Measurements from ENCODE around the gene CRYL1. TPM values are rescaled to one million over a fixed set of nuclear protein-coding genes. Genes with fewer than 3 reads are reported as not detected.

The CRYL1 gene
- total RNA-seq, 4 donors from 2014 or later, result 75.0 to 188 (median 145) TPM

DNA sequence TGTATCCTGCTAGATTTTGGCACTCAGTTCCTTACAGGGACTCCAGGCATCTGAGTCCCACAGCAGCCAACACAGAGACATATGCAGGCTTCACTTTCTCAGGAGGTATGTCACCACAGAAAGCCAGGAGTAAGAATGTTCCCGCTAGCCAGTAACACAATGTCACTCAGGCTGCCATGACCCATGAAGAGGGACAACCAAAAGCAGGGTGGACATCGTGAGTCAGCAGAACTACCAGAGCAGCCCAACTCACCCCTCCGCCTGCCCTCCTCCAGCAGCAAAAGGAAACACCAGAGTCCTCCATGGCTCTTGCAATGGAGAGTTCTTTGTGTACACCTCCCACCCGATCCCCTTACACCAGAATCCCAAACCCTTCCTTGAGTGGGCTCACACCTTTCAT is 95.4 kb downstream of the CRYL1 start:
- Histone ChIP-seq H3K27ac (no peak overlapping the region), H3K9me3 (no peaks in the 10 kb centered on the region), H3K27me3 (no peaks in the 10 kb centered on the region), H3K4me3 (no peak overlapping the region), H3K4me1 (no peaks in the 10 kb centered on the region), H3K36me3 (no peaks in the 10 kb centered on the region)
- whole genome bisulfite sequencing, 2 donors (ENCODE audit: low coverage in 1 of 2), result 96% methylated on average over 4 of the region's 4 CpGs; no CpG with 5 or more reads in 1 of the 2 donors
- no peak for TF ChIP-seq POLR2AphosphoS5 (IDR thresholded peaks at IDR 0.05)
- no peak for TF ChIP-seq EP300 (IDR thresholded peaks at IDR 0.05; ENCODE audit: low read depth)
- TF ChIP-seq POLR2A (IDR thresholded peaks at IDR 0.05), result no peak
- TF ChIP-seq, protein P1, sequence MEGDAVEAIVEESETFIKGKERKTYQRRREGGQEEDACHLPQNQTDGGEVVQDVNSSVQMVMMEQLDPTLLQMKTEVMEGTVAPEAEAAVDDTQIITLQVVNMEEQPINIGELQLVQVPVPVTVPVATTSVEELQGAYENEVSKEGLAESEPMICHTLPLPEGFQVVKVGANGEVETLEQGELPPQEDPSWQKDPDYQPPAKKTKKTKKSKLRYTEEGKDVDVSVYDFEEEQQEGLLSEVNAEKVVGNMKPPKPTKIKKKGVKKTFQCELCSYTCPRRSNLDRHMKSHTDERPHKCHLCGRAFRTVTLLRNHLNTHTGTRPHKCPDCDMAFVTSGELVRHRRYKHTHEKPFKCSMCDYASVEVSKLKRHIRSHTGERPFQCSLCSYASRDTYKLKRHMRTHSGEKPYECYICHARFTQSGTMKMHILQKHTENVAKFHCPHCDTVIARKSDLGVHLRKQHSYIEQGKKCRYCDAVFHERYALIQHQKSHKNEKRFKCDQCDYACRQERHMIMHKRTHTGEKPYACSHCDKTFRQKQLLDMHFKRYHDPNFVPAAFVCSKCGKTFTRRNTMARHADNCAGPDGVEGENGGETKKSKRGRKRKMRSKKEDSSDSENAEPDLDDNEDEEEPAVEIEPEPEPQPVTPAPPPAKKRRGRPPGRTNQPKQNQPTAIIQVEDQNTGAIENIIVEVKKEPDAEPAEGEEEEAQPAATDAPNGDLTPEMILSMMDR (IDR thresholded peaks at IDR 0.05), result no peak
- in situ Hi-C loops (cut with MboI; ENCODE audit: low pct_ligation_motif_present in 1 of 4, low pct_unique_long_range_greater_than_20kb in 1 of 4, low sequenced_read_pairs in 3 of 4), result no loop called here
- intact Hi-C loops (cut with DNase I; ENCODE audit: low total_unique reads), result no loop called here
- no peak for DNase-seq

- intact Hi-C loops (cut with DNase I; ENCODE audit: low total_unique reads) (no loop called here), in situ Hi-C loops (cut with MboI; ENCODE audit: low pct_ligation_motif_present in 1 of 4, low pct_unique_long_range_greater_than_20kb in 1 of 4, low sequenced_read_pairs in 3 of 4) (no loop called here)
- Histone ChIP-seq H3K4me1 (no peaks in the 10 kb centered on the region), H3K27me3 (no peaks in the 10 kb centered on the region), H3K9me3 (no peaks in the 10 kb centered on the region), H3K36me3 (no peaks in the 10 kb centered on the region), H3K4me3 (no peak overlapping the region), H3K27ac (no peak overlapping the region)
- 98% methylated on average over 9 of the region's 9 CpGs; no CpG with 5 or more reads in 1 of the 2 donors for WGBS, 2 donors (ENCODE audit: low coverage in 1 of 2)
- TF ChIP-seq, protein P1 (IDR thresholded peaks at IDR 0.05), result no peak
- no peak for TF ChIP-seq POLR2A (IDR thresholded peaks at IDR 0.05)
- no peak for TF ChIP-seq EP300 (IDR thresholded peaks at IDR 0.05; ENCODE audit: low read depth)
- TF ChIP-seq POLR2AphosphoS5 (IDR thresholded peaks at IDR 0.05), result no peak
- DNase-seq, result no peak
Observed at GRCh38 chr13:20429682-20430081, 96.0 kb downstream of the CRYL1 start.

DNA sequence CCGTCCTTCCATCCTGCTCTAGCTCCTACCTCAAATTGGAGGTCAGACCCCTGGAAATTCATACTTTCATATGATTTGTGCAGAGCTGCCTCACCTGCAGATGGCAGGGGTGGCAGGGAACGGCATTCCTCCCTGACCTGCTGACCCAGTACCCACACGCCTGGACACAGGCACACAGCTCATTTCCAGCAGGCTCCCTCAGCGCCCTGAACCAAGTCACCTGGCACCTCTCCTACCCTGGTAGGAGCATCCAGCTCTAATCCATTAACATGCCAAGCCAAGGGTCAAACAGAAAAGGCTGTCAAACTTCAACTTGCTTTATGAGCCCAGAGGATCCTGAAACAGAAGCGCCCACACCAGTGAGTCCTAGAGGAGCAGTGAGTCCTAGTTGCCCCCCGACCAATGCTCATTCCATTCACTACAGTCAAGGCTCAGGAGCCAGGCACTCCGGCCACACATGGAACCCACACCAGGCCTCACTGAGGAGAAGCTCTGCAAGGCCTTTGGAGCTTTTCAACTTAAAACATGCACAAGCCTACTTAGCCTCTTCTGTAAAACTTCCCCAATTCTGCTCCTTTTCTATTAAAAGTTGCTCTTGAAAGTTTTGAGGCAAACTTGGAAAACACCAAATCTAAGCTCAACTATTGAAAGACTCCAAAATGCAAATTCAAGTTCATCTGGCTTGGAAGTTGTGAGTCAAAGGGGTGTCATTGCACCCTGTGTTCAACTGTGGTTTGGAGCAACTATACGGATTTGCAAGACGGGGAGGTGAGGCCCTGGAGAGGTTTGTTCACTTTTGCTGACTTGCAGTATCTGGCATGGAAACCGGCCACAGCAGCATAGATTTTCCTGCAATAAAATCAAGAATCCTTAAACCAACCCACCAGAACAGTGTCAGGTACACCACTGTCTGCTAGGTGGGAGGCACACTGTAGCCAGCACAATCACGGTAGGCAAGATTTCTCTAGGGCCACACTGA is 96.7 kb downstream of the CRYL1 start:
- no peak overlapping the region for H3K27ac ChIP-seq
- H3K36me3 ChIP-seq, result no peaks in the 10 kb centered on the region
- no peak overlapping the region for H3K4me3 ChIP-seq
- no peaks in the 10 kb centered on the region for H3K9me3 ChIP-seq
- no peaks in the 10 kb centered on the region for H3K27me3 ChIP-seq
- H3K4me1 ChIP-seq, result no peaks in the 10 kb centered on the region
- DNase-seq, result no peak
- intact Hi-C loops (cut with DNase I; ENCODE audit: low total_unique reads) (no loop called here), in situ Hi-C loops (cut with MboI; ENCODE audit: low pct_ligation_motif_present in 1 of 4, low pct_unique_long_range_greater_than_20kb in 1 of 4, low sequenced_read_pairs in 3 of 4) (no loop called here)
- TF ChIP-seq POLR2A (IDR thresholded peaks at IDR 0.05), result no peak
- no peak for TF ChIP-seq POLR2AphosphoS5 (IDR thresholded peaks at IDR 0.05)
- TF ChIP-seq, protein P1 (IDR thresholded peaks at IDR 0.05), result no peak
- no peak for TF ChIP-seq EP300 (IDR thresholded peaks at IDR 0.05; ENCODE audit: low read depth)
- WGBS, 2 donors (ENCODE audit: low coverage in 1 of 2), result 94 to 100% methylated on average over 1 to 11 of the region's 11 CpGs

- Histone ChIP-seq H3K4me3 (no peak overlapping the region), H3K9me3 (no peaks in the 10 kb centered on the region), H3K27me3 (no peaks in the 10 kb centered on the region), H3K36me3 (no peaks in the 10 kb centered on the region), H3K4me1 (no peaks in the 10 kb centered on the region), H3K27ac (no peak overlapping the region)
- intact Hi-C loops (cut with DNase I; ENCODE audit: low total_unique reads) (no loop called here), in situ Hi-C loops (cut with MboI; ENCODE audit: low pct_ligation_motif_present in 1 of 4, low pct_unique_long_range_greater_than_20kb in 1 of 4, low sequenced_read_pairs in 3 of 4) (no loop called here)
- no peak for DNase-seq
- no peak for TF ChIP-seq EP300 (IDR thresholded peaks at IDR 0.05; ENCODE audit: low read depth)
- no peak for TF ChIP-seq POLR2A (IDR thresholded peaks at IDR 0.05)
- no peak for TF ChIP-seq POLR2AphosphoS5 (IDR thresholded peaks at IDR 0.05)
- TF ChIP-seq, protein P1 (IDR thresholded peaks at IDR 0.05), result no peak
- 80% methylated on average over 11 of the region's 11 CpGs; no CpG with 5 or more reads in 1 of the 2 donors for WGBS, 2 donors (ENCODE audit: low coverage in 1 of 2)
Observed at GRCh38 chr13:20426766-20427448, 98.8 kb downstream of the CRYL1 start.

Measured in transverse colon (tissue), 4 donors.